DMS53 (cell line): ENCODE results near the gene SSR1.
"Not testable (repeated sequence)": the region's sequence is repeated elsewhere in the genome, so short reads cannot be mapped to it uniquely, and the experiment has no call there.

Experiments
- DNase-seq: peaks from one replicate; lab custom pipeline; 2025; lab: John Stamatoyannopoulos, UW

SSR1 gene

GRCh38 chr6:7312616-7313504, at the start of gene SSR1:
Gene SSR1, minus strand, starts transcription at chr6:7313199. Its CDS starts 79 bp downstream, at chr6:7313120.
- peak; percentile 99 for DNase-seq

DNA sequence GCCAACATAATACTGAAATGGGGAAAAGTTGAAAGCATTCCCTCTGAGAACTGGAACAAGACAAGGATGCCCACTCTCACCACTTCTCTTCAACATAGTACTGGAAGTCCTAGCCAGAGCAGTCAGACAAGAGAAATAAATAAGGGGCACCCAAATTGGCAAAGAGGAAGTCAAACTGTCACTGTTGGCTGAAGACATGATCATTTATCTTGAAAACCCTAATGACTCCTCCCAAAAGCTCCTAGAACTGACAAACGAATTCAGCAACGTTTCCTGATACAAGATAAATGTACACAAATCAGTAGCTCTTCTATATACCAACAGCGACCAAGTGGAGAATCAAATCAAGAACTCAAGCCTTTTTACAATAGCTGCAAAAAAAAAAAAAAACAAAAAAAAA, 38.9 kb upstream of the SSR1 start:
- DNase-seq, result not testable (repeated sequence)

- not testable (repeated sequence) for DNase-seq
Observed at GRCh38 chr6:7350591-7350990, 37.6 kb upstream of the SSR1 start.

DNA sequence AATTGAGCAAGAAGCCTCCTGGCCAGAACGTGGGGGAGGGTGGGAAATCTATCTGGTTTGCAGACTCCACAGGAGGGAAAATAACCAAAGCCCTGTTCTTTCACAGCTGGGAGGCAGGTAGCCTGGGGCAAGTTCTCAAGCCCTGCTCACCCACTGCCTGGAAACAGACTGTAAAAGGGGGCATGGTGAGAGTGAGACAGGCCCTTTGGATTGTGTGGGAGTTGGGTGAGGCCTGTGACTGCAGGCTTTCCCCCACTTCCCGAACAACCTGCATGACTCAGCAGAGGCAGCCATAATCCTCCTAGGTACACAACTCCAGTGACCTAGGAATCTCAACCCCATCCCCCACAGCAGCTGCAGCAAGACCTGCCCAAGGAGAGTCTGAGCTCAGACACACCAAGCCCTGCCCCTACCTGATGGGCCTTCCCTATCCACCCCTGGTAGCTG, 34.6 kb upstream of the SSR1 start:
- peak; percentile 91 for DNase-seq

GRCh38 chr6:7344773-7345450, 31.9 kb upstream of the SSR1 start:
- not testable (repeated sequence) for DNase-seq

DNA sequence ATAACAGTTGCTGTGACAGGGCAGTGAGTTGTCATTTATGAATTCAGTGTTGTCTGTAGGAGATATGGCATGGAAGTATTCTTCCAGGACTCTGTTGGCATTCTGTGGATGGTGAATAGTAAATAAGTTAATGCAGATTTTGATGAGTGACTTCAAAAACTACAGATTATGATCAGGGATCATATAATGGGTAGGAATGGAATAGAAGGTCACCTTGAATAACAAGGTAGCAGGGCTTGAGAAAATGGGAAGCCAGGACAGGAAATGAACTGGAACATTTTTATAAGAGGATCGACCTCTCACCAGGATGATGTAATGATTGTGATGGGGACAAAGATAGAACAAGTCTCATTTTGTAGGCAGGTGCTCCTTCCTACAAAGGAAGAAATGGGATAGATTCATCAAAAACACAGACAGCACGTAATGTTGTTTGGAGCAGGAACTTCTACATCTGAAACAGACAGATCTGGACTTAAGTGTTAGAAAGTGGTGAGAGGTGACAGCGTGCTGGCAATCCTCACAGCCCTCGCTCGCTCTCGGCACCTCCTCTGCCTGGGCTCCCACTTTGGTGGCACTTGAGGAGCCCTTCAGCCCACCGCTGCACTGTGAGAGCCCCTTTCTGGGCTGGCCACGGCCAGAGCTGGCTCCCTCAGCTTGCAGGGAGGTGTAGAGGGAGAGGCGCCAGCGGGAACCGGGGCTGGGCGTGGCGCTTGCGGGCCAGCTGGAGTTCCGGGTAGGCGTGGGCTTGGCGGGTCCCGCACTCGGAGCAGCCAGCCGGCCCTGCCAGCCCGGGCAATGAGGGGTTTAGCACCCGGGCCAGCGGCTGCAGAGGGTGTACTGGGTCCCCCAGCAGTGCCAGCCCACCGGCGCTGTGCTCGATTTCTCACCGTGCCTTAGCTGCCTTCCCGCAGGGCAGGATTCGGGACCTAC, 30.8 kb upstream of the SSR1 start:
- DNase-seq, result peak; percentile 43

GRCh38 chr6:7341989-7342742, 29.2 kb upstream of the SSR1 start:
- DNase-seq, result peak; percentile 97

GRCh38 chr6:7341271-7341670, 28.3 kb upstream of the SSR1 start:
- no peak for DNase-seq

- DNase-seq, result peak; percentile 49
Observed at GRCh38 chr6:7339007-7339732, 26.2 kb upstream of the SSR1 start.

GRCh38 chr6:7338031-7338430, 25.0 kb upstream of the SSR1 start:
- no peak for DNase-seq

GRCh38 chr6:7335519-7335918, 22.5 kb upstream of the SSR1 start:
- no peak for DNase-seq

DNA sequence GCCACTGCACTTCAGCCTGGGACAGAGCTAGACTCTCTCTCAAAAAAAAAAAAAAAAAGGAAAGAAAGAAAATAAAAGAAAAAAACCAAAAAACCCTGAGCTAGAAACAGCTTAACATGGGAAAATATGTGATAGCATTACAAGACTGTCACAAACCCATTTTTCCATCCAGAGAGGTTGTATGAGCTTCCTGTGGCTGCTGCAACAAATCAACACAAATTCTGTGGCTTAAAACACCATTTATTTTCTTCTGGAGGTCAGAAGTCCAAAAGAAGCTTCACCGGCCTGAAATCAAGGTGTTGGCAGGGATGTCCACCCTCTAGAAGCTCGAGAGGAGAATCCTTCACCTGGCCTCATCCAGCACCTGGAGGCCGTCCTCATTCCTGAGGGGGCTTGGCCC, 21.7 kb upstream of the SSR1 start:
- DNase-seq, result no peak

- no peak for DNase-seq
Observed at GRCh38 chr6:7332090-7332745, 19.2 kb upstream of the SSR1 start.

DNA sequence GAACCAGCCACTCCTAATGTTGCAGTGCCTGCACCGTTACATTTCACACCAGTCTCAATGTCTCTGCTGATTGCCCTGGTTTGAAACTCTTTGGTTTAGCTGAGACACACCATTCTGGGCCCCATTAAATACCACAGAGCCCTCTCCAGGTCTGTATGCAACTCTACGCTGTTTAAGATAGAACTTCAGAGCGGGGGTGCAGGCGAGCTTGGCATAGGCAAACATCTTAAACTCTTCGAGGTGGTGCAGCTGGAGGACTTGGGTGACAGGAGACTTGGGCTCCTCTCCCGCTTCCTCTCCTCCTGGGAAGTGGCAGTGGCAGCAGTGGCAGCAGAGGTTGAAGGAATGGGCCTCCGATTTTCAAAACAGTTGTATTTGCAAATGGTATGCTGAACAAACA, 18.5 kb upstream of the SSR1 start:
- no peak for DNase-seq

DNA sequence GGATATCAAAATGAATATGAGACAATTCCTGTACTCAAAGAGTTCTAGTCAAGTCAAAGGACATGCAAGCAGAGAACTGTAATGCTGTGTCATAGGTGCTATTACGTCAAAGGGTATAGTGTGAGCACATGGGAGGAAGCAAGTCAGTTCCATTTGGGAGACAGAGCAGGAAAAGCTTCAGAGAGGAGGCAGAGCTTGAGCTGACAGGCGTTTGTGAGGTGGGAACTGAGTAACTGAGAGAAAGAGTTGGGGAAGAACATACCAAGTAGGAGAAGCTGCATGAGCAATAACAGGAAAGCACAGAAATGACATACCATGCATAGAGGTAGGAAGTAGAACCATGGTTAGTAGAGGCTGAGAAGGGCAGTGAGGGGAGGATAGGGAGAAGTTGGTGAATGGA, 15.2 kb upstream of the SSR1 start:
- no peak for DNase-seq

- no peak for DNase-seq
Observed at GRCh38 chr6:7325750-7326149, 12.8 kb upstream of the SSR1 start.

DNA sequence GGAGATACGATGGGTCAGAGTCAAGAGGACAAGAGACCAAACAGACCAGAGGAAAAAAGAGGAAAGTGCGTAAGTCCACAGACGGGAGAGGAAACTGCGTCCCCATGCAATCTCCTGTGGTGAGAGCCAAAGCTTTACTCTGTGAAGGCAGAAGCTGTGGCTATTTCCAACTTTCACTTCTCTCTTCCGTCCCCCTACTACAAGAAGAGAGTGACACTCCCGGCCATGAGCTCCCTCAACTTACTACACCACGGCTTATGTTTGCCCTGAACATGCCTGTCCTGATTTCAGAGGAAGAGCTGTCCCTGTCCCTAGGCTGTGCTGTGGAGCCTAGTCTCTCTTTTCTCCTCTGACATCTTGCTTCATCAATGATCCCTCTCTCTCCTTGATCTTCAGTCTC, 11.5 kb upstream of the SSR1 start:
- DNase-seq, result no peak

DNA sequence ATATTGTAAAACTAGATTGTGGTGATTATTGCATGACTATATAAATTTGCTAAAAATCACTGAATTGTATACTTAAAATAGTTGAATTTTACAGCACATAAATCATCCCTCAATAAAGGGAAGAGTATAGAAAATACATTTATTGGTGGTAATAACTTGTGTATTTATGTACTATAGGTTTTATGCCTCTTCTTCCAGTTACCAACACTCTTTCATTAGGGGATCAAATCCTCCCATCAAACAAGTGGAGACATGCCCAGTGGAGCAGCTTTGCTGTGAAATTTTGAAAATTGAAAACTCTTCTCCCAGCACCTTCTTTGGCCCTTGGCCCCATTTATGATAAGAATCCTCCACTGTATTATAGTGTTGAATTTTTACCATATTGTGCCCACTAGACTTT, 10.1 kb upstream of the SSR1 start:
- no peak for DNase-seq

DNA sequence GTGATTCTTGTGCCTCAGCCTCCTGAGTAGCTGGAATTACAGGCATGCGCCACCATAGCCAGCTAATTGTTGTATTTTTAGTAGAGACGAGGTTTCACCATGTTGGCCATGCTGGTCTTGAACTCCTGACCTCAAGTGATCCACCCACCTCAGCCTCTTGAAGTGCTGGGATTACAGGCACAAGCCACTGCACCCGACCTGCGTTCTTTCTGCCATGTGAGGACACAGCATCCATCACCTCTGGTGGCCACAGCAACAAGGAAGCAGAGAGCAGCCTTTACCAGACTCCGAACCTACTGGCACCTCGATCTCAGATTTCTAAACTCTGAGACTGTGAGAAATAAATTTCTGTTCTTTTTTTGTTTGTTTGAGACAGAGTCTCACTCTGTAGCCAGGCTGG, 8.9 kb upstream of the SSR1 start:
- not testable (repeated sequence) for DNase-seq

DNA sequence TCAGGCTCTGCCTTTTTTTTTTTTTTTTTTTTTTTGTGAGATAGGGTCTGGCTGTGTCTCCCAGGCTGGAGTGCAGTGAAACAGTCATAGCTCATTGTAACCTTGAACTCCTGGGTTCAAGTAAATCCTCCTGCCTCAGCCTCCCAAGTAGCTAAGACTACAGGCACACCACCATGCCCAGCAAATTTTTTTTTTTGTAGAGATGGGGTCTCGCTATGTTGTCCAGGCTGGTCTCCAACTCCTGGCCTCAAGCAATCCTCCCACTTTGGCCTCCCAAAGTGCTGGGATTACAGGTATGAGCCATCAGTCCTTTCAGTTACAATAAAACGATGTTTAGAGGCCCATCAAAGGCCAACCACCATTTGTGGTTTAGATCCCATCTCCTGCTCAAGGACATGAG, 6.4 kb upstream of the SSR1 start:
- DNase-seq, result not testable (repeated sequence)
